Vagina (tissue), 2 donors: ENCODE measurements around the gene DDR1. TPM values are rescaled to one million over a fixed set of nuclear protein-coding genes. Genes with fewer than 3 reads are reported as not detected.

Experiments used
- DNase-seq, 2 donors: peaks; one replicate each; pipeline ENCODE4 v3.0.0-alpha.2; 2017; ENCODE audit errors: extremely low spot score in 2 of 2
- H3K27ac ChIP-seq: fragments of 200-600 bp; sonication (generic); one replicate; pipeline ENCODE4 v1.5.1; 2019
- H3K27me3 ChIP-seq: fragments of 200-600 bp; sonication (generic); one replicate; pipeline ENCODE4 v1.5.1; 2019
- H3K36me3 ChIP-seq, 2 donors: fragments of 200-600 bp; sonication (generic); one replicate each; pipeline ENCODE4 v1.5.1; 2017 to 2019
- H3K4me1 ChIP-seq: fragments of 200-600 bp; sonication (generic); one replicate; pipeline ENCODE4 v1.5.1; 2019
- H3K4me3 ChIP-seq, 2 donors: fragments of 200-600 bp; sonication (generic); 1 replicate in 1 of 2; 2 replicates in 1 of 2; pipeline ENCODE4 v1.5.1; 2016 to 2019
- H3K9me3 ChIP-seq: fragments of 200-600 bp; sonication (generic); one replicate; pipeline ENCODE4 v1.5.1; 2019
- POLR2A ChIP-seq, 2 donors: fragments of 450-650 bp; IDR thresholded peaks; one replicate each; pipeline ENCODE4 v1.6.1; 2017; ENCODE audit warnings: antibody characterized with exemption in 2 of 2, mild to moderate bottlenecking in 2 of 2, moderate library complexity in 2 of 2
- POLR2AphosphoS5 ChIP-seq, 2 donors: sonication (generic); formaldehyde crosslinking; IDR thresholded peaks; one replicate each; pipeline ENCODE4 v1.9.0; 2017; ENCODE audit warnings: antibody characterized with exemption in 2 of 2, mild to moderate bottlenecking in 2 of 2, low read depth in 1 of 2; ENCODE audit not compliant: insufficient read depth in 1 of 2
- intact Hi-C: fragments of 100-400 bp; cut with DNase I; formaldehyde crosslinking; loops from one replicate; pipeline ENCODE4 v1.15.1; 2023
- total RNA-seq: library from RNA; depleted of rRNA; stranded (reverse); fragments of >200 nt; gene quantifications from one replicate; pipeline ENCODE4 v1.2.3, GENCODE V29; 2016
- TF ChIP-seq, protein P1 (sequence below), 3 experiments: fragments of 450-650 bp in 2 of 3; fragments of 200-600 bp in 1 of 3; sonication (generic) in 1 of 3; IDR thresholded peaks; one replicate each; pipeline ENCODE4 v1.5.1; 2017 to 2019; ENCODE audit warnings: antibody characterized with exemption in 3 of 3, mild to moderate bottlenecking in 2 of 3, moderate library complexity in 2 of 3

Gene DDR1
- total RNA-seq, 1 donor from 2014 or later = 71.5 TPM

DNA sequence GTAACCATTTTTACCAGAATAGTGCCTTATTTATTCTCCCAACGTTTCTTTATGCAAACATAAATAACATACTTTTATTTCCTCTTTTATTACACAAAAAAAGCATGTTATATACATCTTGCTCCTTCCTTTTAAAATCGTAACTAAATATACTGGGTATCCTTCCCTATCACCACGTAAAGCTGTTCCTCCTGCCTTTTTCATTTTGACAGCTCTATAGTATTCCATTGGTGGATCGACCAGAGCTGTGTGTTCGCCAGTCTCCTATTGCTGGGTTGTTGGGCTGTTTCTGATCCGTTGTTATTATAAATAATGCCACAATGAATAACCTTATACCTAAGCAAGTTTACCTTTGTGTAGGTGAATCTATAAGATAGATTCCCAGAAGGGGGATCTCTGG is 46.9 kb upstream of the DDR1 start:
- DNase-seq = no peak
- no peak overlapping the region for H3K27ac ChIP-seq
- TF ChIP-seq, protein P1, sequence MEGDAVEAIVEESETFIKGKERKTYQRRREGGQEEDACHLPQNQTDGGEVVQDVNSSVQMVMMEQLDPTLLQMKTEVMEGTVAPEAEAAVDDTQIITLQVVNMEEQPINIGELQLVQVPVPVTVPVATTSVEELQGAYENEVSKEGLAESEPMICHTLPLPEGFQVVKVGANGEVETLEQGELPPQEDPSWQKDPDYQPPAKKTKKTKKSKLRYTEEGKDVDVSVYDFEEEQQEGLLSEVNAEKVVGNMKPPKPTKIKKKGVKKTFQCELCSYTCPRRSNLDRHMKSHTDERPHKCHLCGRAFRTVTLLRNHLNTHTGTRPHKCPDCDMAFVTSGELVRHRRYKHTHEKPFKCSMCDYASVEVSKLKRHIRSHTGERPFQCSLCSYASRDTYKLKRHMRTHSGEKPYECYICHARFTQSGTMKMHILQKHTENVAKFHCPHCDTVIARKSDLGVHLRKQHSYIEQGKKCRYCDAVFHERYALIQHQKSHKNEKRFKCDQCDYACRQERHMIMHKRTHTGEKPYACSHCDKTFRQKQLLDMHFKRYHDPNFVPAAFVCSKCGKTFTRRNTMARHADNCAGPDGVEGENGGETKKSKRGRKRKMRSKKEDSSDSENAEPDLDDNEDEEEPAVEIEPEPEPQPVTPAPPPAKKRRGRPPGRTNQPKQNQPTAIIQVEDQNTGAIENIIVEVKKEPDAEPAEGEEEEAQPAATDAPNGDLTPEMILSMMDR (IDR thresholded peaks at IDR 0.05) = no peak
- TF ChIP-seq POLR2AphosphoS5 (IDR thresholded peaks at IDR 0.05; ENCODE audit: insufficient read depth in 1 of 2, low read depth in 1 of 2) = no peak
- no peaks in the 10 kb centered on the region for H3K9me3 ChIP-seq
- no peaks in the 10 kb centered on the region for H3K27me3 ChIP-seq
- no peaks in the 10 kb centered on the region for H3K36me3 ChIP-seq
- no peak overlapping the region for H3K4me3 ChIP-seq
- H3K4me1 ChIP-seq = peaks cover 19% of the 10 kb centered on the region
- intact Hi-C loops = no loop called here

DNA sequence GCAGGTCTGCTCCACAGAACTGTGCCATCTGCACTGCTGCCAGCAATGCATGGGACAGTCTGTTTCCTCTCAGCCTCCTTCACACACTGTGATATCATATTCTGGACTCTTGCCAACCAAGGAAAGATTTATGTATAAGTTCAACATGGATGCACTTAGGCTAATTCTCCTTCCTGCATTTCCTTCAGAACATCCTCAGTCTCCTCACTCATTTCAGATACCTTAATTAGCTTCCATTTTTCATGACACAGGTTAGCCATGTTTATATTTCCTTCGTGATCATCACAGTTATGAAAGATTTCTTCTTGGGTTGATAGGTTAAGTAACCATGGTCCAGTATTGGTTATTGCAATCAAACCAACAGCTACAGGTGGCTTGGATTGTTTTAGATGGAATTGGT is 46.4 kb upstream of the DDR1 start:
- intact Hi-C loops = no loop called here
- TF ChIP-seq POLR2AphosphoS5 (IDR thresholded peaks at IDR 0.05; ENCODE audit: insufficient read depth in 1 of 2, low read depth in 1 of 2) (no peak), POLR2A (IDR thresholded peaks at IDR 0.05) (no peak)
- TF ChIP-seq, protein P1 (IDR thresholded peaks at IDR 0.05) = no peak
- H3K4me1 ChIP-seq = peaks cover 19% of the 10 kb centered on the region

DNA sequence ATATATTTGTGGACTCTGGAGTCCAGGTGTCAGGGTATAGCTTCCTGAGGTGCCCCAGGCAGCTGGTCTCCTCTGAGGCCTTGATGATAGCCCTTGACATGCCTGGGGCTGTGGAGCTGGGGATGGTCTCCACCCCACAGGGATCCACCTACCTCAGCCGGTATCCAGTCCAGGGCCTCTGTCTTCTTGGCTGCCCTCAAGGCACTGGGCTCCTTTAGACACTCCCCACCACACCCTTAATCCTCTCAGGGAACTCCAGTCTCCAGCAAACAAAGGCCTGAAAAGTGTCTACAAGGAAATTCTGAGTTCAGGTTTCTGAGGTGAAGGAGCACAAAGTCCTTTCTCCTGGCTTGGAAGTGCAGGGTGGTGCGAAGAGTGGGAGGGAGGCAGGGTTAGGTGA is 44.6 kb upstream of the DDR1 start:
- intact Hi-C loops = no loop called here
- TF ChIP-seq POLR2A (IDR thresholded peaks at IDR 0.05) (no peak), POLR2AphosphoS5 (IDR thresholded peaks at IDR 0.05; ENCODE audit: insufficient read depth in 1 of 2, low read depth in 1 of 2) (no peak)
- TF ChIP-seq, protein P1 (IDR thresholded peaks at IDR 0.05) = no peak

More for the DNA sequence above, 46.4 kb upstream of the DDR1 start:
- Histone ChIP-seq H3K4me3 (no peak overlapping the region), H3K9me3 (no peaks in the 10 kb centered on the region), H3K36me3 (no peaks in the 10 kb centered on the region), H3K27me3 (no peaks in the 10 kb centered on the region), H3K27ac (no peak overlapping the region)
- DNase-seq = no peak

DNA sequence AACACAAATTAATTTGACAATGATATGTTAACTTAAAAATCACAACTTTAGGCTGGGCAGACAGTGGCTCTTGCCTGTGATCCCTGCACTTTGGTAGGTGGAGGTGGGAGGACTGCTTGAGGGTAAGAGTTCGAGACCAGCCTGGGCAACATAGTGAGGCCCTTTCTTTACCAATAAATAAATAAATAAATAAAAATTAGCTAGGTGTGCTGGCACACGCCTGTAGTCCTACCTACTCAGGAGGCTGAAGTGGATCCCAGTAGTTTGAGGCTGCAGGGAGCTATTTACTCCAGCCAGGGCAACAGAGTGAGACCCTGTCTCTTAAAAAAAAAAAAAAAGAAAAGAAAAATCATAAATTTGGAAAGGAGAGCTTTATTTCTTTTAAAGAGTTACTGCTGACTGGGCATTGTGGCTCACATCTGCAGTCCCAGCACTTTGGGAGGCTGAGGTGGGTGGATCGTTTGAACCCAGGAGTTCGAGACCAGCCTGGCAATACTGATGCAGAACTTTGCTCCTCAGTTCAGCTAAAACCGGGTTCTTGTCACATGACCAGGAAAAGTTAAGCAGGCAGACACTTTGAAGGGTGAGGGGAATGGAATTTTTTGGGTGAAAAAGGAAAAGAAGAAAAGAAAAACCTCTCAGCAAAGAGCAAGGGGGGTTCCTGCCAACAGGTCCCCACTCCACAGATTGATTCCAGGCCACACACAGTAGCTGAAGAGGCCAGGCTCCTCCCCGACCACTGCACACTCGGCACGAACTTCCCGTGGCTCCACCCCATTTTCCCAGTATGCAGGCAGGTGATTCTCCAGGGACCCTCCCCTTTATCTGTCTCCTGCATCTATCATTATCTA is 44.0 kb upstream of the DDR1 start:
- no peak for TF ChIP-seq POLR2AphosphoS5 (IDR thresholded peaks at IDR 0.05; ENCODE audit: insufficient read depth in 1 of 2, low read depth in 1 of 2)
- TF ChIP-seq POLR2A (IDR thresholded peaks at IDR 0.05) = no peak
- TF ChIP-seq, protein P1 (IDR thresholded peaks at IDR 0.05) = no peak
- no peak for DNase-seq
- Histone ChIP-seq H3K4me3 (no peak overlapping the region), H3K36me3 (no peaks in the 10 kb centered on the region), H3K4me1 (peaks cover 32% of the 10 kb centered on the region), H3K27ac (no peak overlapping the region), H3K27me3 (no peaks in the 10 kb centered on the region), H3K9me3 (no peaks in the 10 kb centered on the region)
- intact Hi-C loops = no loop called here

More for the DNA sequence above, 44.6 kb upstream of the DDR1 start:
- no peak overlapping the region for H3K27ac ChIP-seq
- no peaks in the 10 kb centered on the region for H3K36me3 ChIP-seq
- peaks cover 32% of the 10 kb centered on the region for H3K4me1 ChIP-seq
- no peaks in the 10 kb centered on the region for H3K27me3 ChIP-seq
- H3K4me3 ChIP-seq = no peak overlapping the region
- DNase-seq = no peak
- no peaks in the 10 kb centered on the region for H3K9me3 ChIP-seq
